ENCODE data around the gene FAIM2. TPM values are rescaled to one million over a fixed set of nuclear protein-coding genes. Genes with fewer than 3 reads are reported as not detected.

The FAIM2 gene
- polyA plus RNA-seq, 1 donor from 2014 or later = 5.3 TPM

GRCh38 chr12:49865109-49865781 lies 38.5 kb downstream of the FAIM2 start:
- no peaks in the 10 kb centered on the region for H3K36me3 ChIP-seq (ENCODE audit: insufficient read depth, low read length)
- TF ChIP-seq CTCF (IDR thresholded peaks at IDR 0.05; ENCODE audit: poor library complexity, severe bottlenecking) = no peak
- TF ChIP-seq EP300 (conservative IDR thresholded peaks at IDR 0.05; ENCODE audit: poor library complexity, severe bottlenecking) = no peak
- TF ChIP-seq EZH2 (IDR thresholded peaks at IDR 0.05; ENCODE audit: borderline replicate concordance, insufficient read depth, low read length, poor library complexity, severe bottlenecking) = no peak
- TF ChIP-seq TAF1 (IDR thresholded peaks at IDR 0.05; ENCODE audit: low read depth) = no peak
- no peak for TF ChIP-seq POLR2AphosphoS5 (IDR thresholded peaks at IDR 0.05)
- TF ChIP-seq REST (IDR thresholded peaks at IDR 0.05; ENCODE audit: borderline replicate concordance) = no peak
- no peak for TF ChIP-seq MXI1 (conservative IDR thresholded peaks at IDR 0.05; ENCODE audit: poor library complexity, severe bottlenecking)
- TF ChIP-seq RAD21 (conservative IDR thresholded peaks at IDR 0.05) = no peak
- no peak for TF ChIP-seq SMC3 (conservative IDR thresholded peaks at IDR 0.05; ENCODE audit: poor library complexity)
- no peaks in the 10 kb centered on the region for H3K27me3 ChIP-seq (ENCODE audit: insufficient read depth, low read depth, low read length)
- H3K9me2 ChIP-seq (ENCODE audit: insufficient read depth, low read length) = no peaks in the 10 kb centered on the region
- no peaks in the 10 kb centered on the region for H3K9me3 ChIP-seq (ENCODE audit: low read length)
- H3K27ac ChIP-seq (ENCODE audit: low read length) = no peak overlapping the region
- no peak overlapping the region for H2AFZ ChIP-seq (ENCODE audit: low read depth, low read length)
- no peaks in the 10 kb centered on the region for H3K79me2 ChIP-seq (replicated peaks; ENCODE audit: insufficient read depth, low read length)
- no peak overlapping the region for H3K4me2 ChIP-seq (ENCODE audit: low read length)
- no peaks in the 10 kb centered on the region for H3F3A ChIP-seq (ENCODE audit: insufficient read depth, low read length, poor library complexity, severe bottlenecking)
- no peak overlapping the region for H3K9ac ChIP-seq (ENCODE audit: low read length)
- no peaks in the 10 kb centered on the region for H4K20me1 ChIP-seq (ENCODE audit: insufficient read depth)
- H3K4me3 ChIP-seq (ENCODE audit: low read length) = no peak overlapping the region

DNA sequence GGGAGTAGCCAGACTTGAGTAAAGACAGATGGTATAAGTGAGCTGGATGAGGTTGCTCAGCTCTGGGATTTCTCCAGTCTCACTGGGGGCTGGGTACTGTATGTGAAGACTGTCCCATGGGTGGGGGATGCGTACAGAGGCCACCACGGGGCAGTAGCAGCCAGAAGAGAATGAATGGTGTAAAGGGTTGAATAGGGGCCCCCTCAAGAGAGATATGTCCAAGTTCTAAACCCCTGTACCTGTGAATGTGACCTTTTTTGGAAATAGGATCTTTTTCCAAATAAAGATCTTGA lies 39.0 kb downstream of the FAIM2 start:
- Histone ChIP-seq H3K4me3 (ENCODE audit: low read length) (no peak overlapping the region), H3K4me2 (ENCODE audit: low read length) (no peak overlapping the region), H3K9ac (ENCODE audit: low read length) (no peak overlapping the region), H3K9me3 (ENCODE audit: low read length) (no peaks in the 10 kb centered on the region), H3K27me3 (ENCODE audit: insufficient read depth, low read depth, low read length) (no peaks in the 10 kb centered on the region), H3K27ac (ENCODE audit: low read length) (no peak overlapping the region), H2AFZ (ENCODE audit: low read depth, low read length) (no peak overlapping the region), H3F3A (ENCODE audit: insufficient read depth, low read length, poor library complexity, severe bottlenecking) (no peaks in the 10 kb centered on the region), H3K9me2 (ENCODE audit: insufficient read depth, low read length) (no peaks in the 10 kb centered on the region), H4K20me1 (ENCODE audit: insufficient read depth) (no peaks in the 10 kb centered on the region), H3K79me2 (replicated peaks; ENCODE audit: insufficient read depth, low read length) (no peaks in the 10 kb centered on the region), H3K36me3 (ENCODE audit: insufficient read depth, low read length) (no peaks in the 10 kb centered on the region)
- no peak for TF ChIP-seq REST (IDR thresholded peaks at IDR 0.05; ENCODE audit: borderline replicate concordance)
- no peak for TF ChIP-seq EP300 (conservative IDR thresholded peaks at IDR 0.05; ENCODE audit: poor library complexity, severe bottlenecking)
- no peak for TF ChIP-seq SMC3 (conservative IDR thresholded peaks at IDR 0.05; ENCODE audit: poor library complexity)
- TF ChIP-seq POLR2AphosphoS5 (IDR thresholded peaks at IDR 0.05) = no peak
- TF ChIP-seq CTCF (IDR thresholded peaks at IDR 0.05; ENCODE audit: poor library complexity, severe bottlenecking) = no peak
- no peak for TF ChIP-seq RAD21 (conservative IDR thresholded peaks at IDR 0.05)
- no peak for TF ChIP-seq MXI1 (conservative IDR thresholded peaks at IDR 0.05; ENCODE audit: poor library complexity, severe bottlenecking)
- TF ChIP-seq TAF1 (IDR thresholded peaks at IDR 0.05; ENCODE audit: low read depth) = no peak
- TF ChIP-seq EZH2 (IDR thresholded peaks at IDR 0.05; ENCODE audit: borderline replicate concordance, insufficient read depth, low read length, poor library complexity, severe bottlenecking) = no peak

Data from neural cell (in vitro differentiated cells).